NCI-H2081 treated with DMSO at 0.1 percent for 48 hours (cell line): ENCODE measurements around the gene AGO3.
"Not testable (repeated sequence)": the region's sequence is repeated elsewhere in the genome, so short reads cannot be mapped to it uniquely, and the experiment has no call there.

Experiments used
- DNase-seq: peaks from one replicate; lab custom pipeline; 2025; lab: John Stamatoyannopoulos, UW

AGO3 gene

DNA sequence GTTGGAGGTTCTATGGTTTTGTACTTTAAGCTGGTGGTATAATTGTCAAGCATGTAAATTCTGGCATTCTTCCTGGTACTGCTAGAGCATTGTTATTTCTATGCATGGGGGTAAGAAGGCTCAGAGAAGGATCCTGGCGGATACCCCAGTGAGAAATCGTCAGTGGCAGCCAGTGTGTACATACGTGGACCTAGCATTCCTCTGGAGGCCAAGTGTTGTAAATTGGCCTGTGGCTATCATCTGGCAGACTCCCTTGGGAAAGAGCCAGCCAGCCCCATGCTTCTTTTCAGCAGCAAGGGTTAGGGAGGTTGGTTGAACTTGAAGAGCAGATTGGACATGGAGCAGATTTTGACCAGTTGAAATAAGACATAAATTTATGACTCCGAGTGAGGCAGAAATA, 5.2 kb upstream of the AGO3 start:
- DNase-seq, result no peak

DNA sequence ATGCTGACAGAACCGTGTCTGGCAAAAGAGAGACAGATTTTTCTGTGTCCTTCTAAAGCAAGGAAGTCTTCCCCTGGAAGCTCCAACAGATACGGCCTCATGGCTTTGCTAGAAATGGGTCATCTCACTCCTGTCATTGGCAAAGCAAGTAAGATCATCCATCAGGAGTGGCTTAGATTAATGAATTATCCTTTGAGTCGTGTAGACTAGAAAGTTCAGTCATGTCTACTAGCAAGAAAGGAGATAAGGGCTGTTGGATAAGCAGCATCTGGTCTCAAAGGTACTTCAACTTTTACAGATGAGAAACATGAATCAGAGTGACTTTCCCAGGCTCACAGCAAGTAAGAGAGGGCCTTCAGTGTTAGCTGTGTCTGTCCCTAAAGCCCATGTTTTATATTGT, 3.4 kb upstream of the AGO3 start:
- DNase-seq, result no peak

DNA sequence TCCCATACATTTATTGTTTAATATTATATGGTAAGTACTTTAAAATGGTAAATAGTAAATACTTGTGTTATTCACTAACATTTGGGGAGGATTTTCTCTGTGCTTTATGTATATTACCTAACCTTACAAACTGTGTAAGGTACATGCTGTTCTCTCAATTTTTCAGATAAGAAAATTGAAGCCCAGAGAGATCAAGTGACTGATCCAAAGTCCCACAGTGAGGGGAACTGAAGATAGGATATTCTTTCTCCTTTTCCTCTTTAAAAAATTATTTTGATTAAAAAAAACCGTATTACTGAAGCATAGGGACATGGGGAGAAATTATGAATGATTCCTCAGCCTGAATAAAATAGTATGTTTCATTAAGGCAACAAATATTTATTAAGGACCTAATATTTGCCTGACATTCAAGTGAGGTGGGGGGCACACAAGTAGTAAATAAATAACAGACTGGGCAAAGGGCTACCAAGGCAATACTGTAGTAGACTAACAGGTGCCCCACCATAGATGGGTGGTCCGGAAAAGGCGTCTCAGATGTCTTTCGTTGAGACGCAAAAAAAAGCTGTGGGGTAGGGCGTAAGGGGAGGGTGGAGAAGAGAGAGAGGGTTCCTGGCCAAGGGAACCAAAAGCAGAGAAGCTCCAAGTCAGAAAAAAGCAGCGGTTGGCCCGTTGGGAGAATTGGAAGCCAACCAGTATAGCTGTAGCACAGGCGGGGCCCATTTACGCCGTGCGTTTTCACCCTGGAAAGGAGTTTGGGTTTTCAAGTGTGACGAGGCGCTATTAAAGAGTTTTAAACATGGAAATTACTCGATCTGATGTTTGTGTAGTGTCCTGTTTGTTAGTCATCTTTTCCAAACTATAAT, 944 bp upstream of the AGO3 start:
- DNase-seq, result no peak

DNA sequence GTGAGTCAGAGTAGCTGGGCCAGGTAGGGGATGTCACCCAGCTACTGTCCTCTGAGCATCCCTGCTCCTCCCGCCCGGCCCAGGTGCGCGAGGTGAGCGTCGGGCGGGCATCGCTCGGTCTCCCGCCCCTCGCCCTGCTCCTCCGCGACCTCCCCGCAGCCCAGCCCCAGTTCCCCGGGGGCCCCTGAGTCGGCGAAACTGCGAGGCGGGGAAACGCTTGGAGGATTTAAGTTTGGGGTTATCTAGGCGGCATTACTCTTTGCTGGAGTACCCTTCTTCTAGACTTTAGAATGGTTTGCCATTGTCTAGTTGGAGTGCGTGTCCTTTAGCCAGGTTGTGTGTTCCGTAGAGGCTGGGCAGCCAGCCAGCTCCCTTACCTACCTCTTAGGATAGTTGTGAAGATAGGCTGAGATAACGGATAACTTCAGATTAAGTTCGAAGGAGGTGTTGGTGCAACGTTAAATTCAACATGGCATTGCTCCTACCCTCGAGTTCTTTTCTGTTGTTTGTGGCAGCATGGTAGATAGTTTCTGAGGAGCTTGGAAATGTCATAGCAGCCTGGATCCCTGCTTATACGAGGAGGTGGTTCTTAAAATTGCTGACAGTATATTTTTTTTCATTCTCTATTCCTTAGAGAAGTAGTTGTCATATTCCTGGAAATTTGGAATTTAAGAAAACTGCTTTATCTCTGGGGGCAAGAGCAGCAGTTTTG, 697 bp downstream of the AGO3 start:
- DNase-seq, result no peak

DNA sequence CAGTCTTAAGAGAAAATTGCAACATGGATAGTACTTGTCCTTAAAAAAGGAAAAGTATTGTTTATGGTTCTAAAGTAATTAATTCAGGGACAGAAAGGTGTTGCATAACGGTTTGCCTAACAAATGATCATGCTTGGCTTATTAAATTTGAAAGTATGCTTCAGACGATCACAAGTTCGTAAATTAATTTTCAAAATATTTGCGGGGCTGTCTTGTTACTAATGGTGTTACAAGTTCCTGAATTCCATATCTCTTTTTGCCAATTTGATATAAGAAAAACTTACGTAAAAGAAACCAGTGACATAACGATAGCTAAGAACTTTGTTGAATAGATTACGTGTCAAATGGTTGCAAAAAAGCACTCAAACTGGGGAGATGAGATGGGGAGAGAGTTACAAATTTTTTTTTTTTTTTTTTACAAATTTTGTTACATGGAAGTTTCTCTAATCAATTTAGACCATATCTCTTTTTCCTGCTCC, 1.3 kb downstream of the AGO3 start:
- no peak for DNase-seq

DNA sequence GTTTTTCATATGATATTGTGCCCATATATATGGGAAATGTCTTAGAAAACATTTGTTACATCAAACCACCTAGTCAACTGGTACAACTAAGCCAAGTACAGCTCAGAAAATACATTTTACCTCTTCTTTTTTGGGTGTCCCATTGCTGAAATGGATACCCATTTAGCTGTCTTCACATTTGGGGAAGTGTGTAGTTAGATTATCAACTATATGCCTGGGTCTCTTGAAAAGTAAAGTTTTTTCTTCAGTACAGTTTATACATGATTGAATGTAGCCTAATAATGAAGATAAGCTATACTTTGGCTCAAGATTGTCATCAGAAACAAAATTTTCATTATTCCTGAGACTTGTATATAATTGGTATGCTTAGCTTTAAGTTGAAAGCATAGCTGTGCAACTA, 2.0 kb downstream of the AGO3 start:
- DNase-seq, result no peak

DNA sequence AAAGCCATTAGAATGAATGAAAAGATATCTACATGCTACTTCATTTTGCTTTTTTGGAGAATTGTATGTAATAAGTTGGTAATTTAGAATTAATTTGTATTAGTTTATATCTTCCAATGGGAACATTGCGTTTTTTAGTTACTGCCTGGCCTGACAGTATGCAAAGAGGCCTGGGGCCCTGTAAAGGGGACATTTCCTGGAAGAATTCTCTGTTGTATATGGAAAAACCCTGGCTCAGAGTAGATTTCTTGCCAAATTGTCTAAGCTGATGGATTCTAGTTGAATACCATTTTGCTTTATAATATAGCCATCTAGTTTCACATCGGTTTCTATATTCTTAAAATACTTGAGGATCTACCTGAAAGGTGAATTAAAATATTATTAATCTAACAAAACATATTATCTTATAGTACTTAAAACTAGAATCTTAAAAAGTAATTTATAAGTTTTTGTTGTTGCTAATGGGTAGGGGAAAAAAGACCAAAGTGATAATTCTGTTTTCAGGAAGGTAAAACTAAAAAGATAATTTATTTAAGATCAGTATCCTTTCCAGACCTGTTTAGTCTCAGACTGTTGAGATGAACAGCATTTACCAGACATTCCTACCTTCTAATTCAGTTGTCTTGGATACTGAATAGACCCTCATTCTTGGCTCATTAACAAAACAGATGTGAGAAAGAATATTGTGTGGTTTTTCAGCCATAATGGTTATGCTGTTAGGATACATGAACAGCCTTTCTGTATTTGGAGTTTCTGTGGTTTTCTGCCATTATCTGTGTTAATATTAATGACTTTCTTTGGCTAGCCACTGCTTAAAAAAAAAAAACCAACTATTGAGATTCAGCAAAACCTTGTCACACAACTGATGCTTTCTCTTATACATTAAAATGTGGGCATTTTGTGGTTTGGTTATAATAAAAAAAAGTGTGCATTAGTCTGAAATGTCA, 4.8 kb downstream of the AGO3 start:
- DNase-seq, result no peak

DNA sequence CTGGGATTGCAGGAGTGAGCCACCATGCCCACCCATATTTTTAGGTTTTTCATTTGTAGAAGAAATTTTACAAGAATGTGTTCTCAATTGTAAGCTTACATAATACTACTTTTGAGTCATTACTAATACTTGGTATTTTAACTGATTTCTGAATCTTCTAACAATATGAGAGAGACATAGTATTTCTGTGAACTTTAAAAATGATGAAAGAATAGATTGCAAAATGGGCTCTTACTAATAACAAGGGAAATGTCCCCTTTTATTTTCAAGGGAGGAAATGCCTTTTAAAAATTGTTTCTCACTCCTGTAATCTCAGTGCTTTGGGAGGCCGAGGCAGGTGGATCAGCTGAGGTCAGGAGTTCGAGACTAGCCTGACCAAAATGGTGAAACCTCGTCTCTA, 5.9 kb downstream of the AGO3 start:
- no peak for DNase-seq

DNA sequence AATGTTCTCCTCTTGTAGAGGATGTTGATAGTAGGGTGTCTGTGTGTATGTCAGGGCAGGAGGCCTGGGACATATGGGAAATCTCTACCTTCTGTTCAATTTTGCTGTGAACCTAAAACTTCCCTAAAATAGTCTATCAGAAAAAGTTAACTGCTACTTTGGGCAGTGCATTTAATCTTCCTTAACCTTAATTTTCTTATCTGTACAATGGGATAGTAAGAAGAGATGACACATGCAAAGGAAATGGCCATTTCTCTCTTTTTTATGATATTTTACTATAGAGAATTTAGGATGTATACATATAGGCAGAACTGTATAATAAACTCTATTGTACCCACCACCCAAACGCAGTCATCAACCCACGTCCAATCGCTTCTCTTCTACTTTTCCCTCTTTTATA, 8.6 kb downstream of the AGO3 start:
- no peak for DNase-seq

DNA sequence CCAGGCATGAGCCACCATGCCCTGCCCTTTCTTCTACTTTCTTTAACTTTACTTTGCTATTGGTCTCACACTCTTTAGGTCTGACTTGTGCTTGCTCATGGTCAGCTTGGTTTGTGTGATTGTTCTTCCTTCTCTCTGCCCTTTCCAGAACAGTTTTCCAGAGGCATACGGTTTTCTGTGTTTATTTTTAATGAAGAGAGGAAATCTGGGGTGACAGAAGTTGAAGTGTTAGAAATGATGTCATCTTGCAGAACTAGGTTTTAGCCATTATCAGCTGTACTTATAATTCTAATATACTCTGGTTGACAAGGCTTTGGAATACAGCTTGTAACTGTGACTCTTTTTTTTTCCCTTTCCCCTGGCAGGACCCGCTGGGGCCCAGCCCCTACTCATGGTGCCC, 14.4 kb downstream of the AGO3 start:
- no peak for DNase-seq

DNA sequence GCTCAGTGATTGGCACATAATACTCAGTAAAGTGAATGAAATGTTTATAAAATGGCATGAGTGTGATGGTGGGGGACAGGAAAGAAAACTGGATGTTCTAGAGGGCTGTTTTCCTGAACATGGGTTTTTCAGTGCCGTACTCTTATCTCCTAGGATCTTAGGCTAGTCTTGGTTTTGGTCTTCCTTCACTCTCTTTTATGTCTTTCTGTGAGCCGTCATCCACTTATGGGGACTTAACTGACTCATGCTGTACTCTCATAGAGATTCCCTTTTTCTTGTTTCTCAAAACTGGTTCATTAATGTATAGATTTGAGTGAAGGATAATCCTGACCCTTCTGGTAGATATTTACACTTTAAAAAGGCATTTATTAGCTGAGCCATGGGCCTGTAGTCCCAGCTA, 16.6 kb downstream of the AGO3 start:
- no peak for DNase-seq

DNA sequence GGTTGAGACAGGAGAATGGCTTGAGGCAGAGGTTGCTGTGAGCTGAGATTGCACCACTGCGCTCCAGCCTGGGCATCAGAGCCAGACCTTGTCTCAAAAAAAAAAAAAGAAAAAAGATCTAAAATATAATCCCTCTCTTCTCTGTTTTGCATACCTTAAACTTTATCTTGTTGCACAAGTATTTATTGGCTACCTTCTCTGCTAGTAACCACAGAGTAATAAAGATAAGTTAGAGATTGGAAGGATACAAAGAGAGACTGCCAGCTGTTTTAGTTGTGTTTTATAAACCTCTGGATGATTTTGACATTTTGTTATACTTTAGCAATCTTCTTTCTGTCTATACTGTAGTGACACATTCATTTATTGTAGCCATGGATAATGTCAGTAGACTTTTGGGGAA, 27.7 kb downstream of the AGO3 start:
- no peak for DNase-seq

DNA sequence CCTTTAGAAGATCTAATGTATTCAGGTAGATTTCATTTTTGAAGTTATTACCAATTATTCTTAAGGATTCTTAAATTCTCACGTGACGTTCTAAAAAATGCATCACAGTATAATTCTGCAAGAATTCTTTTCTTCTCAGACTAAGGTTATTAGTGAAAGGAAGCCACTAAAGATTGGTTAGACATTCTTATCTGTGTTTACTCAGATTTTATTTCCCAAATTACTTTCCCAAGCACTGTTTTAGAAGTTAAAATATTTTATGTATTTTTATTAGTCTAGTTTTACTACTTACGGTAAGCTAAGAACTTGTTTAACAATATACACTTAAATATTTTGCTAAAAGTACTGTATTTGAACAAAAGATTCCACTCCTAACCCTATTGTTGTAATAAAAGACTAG, 28.4 kb downstream of the AGO3 start:
- no peak for DNase-seq

DNA sequence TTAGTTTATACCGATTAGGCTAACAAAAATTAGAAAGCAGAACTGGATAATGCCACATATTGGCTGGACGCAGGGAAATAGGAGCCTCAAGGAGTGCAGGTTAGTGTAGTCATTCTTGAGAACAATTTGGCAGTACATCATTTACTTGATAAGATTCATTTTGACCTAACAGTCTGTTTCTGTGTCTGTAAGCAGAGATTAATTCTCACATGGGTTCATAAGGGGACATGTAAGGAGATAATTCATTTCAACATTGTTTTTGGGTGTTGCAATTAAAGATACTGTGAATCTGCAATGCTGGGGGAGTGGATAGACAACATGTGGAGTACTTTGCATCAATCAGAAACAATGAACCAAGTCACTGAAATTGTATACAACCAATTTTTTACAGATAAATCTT, 32.0 kb downstream of the AGO3 start:
- no peak for DNase-seq

DNA sequence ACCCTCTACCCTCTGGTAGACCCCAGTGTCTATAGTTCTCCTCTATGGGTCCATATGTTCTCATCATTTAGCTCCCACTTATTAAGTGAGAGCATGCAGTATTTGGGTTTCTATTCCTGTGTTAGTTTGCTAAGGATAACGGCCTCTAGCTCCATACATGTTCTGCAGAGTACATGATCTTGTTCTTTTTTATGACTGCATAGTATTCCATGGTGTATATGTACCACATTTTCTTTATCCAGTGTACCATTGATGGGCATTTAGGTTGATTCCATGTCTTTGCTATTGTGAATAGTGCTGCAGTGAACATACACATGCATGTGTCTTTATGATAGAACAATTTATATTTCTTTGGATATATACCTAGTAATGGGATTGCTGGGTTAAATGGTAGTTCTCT, 33.4 kb downstream of the AGO3 start:
- not testable (repeated sequence) for DNase-seq

DNA sequence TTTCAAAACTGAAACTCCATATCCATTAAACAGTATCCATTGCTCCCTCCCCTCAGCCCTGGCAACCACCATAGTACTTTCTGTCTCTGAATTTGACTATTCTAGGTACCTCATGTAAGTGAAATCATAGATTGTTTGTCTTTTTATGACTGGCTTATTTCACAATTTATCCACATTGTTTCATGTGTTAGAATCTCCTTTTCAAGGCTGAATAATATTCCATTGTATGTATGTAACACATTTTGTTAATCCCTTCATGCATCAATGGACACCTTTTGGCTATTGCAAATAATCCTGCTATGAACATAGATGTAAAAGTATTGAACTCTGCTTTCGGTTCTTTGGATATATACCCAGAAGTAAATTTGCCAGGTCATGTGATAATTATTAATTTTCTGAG, 37.5 kb downstream of the AGO3 start:
- no peak for DNase-seq

DNA sequence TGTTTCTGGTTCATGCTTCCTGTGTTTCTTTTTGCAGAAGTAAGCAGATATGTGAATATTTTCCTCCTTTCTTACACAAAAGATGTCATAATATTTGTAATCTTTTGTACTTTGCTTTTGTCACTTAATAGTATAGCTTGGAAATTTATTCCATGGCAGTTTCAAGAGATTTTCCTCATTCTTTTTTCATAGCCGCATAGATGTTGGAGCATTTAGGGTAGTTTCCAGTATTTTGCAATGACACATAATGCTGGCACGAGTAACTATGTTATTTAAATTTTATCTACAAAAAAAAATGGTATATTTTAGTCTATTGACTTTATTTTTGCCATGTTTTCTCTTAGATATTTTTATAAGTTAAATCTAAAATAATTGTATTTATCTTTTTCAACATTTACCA, 40.7 kb downstream of the AGO3 start:
- no peak for DNase-seq

DNA sequence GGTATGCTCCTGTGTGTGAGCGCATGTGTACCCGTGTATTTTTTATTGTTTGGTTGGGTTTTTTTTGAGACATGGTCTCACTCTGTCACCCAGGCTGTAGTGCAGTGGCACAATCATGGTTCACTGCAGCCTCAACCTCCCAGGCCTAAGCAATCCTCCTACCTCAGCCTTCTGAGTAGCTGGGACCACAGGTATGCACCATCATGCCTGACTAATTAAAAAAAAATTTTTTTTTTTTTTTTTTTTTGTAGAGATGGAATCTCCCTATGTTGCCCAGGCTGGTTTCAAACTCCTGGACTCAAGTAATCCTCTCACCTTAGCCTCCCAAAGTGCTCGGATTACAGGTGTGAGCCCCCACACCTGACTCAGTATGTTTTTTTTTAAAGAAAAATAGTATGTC, 41.7 kb downstream of the AGO3 start:
- not testable (repeated sequence) for DNase-seq

DNA sequence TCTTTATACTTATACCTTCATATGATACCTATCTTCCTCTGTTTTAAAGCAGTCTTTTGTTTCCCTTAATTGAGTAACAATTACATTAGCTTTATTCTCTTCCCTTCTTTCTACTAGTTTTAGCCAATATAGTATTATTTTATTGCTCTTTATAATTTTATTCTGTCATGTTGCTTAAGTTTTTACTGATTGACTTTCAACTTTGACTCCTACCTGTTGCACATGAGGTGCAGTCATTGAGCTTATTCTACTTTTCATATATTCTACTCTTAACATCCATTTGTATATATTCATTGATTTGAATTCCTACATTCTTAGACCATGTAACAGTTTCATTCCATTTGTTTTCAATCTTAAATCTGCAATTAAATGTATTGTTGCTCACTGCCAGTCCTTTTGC, 49.2 kb downstream of the AGO3 start:
- no peak for DNase-seq

DNA sequence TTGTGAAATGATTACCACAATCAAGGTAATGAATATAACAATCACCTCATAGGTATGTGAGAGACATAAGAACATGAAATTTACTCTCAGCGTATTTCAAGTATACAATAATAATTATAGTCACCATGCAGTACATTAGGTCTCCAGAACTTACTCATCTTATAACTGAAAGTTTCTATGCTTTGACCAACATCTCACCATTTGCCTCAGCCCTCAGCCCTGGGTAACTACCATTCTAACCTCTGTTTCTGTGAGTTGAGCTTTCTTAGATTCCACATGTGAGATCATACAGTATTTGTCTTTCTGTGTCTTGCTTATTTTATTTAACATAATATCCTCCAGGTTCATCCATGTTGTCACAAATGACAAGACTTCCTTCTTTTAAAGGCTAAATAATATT, 57.3 kb downstream of the AGO3 start:
- no peak for DNase-seq

DNA sequence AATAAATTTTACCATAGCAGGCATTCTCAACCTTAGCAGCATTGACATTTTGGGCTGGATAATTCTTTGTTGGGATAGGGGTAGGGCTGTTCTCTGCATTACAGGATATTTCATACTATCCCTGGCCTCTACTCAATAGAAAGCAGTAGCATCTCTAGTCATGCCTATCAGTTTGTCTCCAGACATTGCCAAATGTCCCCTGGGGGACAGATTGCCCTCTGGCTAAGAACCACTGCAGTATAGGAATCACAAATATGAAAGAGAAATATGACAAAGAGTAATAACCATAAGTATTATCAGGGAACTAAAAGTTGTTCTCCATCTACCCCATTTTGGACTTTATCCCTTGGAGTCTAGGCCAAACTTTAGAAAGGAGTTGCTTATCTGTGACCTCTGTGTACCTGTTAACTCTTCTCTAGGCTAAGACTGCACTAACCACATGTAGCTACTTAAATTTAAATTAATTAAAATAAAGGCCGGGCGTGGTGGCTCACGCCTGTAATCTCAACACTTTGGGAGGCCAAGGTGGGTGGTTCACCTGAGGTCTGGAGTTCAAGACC, 76.1 kb downstream of the AGO3 start:
- no peak for DNase-seq

DNA sequence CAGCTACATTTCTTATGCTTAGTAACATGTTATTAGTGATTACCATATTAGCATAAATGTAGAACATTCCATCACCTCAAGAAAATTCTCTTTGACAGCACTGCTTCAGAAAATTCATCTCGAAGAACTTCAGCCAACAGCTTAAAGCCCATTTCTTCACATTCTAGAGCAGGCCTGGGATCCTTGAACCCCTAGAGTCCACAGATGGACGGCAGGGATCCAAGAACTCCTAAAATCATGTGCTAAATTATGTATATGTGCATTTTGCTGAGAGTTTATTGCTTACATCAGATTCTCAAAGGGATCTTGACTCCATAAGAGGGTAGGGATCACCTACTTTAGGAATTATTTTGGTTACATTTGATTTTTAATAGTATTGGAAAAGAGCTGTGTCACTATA, 76.8 kb downstream of the AGO3 start:
- no peak for DNase-seq
